NOMO-1 (cell line): ENCODE measurements around the gene WAPL.
"Not testable (repeated sequence)": the region's sequence is repeated elsewhere in the genome, so short reads cannot be mapped to it uniquely, and the experiment has no call there.

Experiments used
- DNase-seq, 2 experiments: peaks; one replicate each; lab custom pipeline; 2025; ENCODE audit not compliant: unreplicated experiment in 2 of 2; lab: John Stamatoyannopoulos, UW

The WAPL gene, protein sequence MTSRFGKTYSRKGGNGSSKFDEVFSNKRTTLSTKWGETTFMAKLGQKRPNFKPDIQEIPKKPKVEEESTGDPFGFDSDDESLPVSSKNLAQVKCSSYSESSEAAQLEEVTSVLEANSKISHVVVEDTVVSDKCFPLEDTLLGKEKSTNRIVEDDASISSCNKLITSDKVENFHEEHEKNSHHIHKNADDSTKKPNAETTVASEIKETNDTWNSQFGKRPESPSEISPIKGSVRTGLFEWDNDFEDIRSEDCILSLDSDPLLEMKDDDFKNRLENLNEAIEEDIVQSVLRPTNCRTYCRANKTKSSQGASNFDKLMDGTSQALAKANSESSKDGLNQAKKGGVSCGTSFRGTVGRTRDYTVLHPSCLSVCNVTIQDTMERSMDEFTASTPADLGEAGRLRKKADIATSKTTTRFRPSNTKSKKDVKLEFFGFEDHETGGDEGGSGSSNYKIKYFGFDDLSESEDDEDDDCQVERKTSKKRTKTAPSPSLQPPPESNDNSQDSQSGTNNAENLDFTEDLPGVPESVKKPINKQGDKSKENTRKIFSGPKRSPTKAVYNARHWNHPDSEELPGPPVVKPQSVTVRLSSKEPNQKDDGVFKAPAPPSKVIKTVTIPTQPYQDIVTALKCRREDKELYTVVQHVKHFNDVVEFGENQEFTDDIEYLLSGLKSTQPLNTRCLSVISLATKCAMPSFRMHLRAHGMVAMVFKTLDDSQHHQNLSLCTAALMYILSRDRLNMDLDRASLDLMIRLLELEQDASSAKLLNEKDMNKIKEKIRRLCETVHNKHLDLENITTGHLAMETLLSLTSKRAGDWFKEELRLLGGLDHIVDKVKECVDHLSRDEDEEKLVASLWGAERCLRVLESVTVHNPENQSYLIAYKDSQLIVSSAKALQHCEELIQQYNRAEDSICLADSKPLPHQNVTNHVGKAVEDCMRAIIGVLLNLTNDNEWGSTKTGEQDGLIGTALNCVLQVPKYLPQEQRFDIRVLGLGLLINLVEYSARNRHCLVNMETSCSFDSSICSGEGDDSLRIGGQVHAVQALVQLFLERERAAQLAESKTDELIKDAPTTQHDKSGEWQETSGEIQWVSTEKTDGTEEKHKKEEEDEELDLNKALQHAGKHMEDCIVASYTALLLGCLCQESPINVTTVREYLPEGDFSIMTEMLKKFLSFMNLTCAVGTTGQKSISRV (N-terminal part only)

DNA sequence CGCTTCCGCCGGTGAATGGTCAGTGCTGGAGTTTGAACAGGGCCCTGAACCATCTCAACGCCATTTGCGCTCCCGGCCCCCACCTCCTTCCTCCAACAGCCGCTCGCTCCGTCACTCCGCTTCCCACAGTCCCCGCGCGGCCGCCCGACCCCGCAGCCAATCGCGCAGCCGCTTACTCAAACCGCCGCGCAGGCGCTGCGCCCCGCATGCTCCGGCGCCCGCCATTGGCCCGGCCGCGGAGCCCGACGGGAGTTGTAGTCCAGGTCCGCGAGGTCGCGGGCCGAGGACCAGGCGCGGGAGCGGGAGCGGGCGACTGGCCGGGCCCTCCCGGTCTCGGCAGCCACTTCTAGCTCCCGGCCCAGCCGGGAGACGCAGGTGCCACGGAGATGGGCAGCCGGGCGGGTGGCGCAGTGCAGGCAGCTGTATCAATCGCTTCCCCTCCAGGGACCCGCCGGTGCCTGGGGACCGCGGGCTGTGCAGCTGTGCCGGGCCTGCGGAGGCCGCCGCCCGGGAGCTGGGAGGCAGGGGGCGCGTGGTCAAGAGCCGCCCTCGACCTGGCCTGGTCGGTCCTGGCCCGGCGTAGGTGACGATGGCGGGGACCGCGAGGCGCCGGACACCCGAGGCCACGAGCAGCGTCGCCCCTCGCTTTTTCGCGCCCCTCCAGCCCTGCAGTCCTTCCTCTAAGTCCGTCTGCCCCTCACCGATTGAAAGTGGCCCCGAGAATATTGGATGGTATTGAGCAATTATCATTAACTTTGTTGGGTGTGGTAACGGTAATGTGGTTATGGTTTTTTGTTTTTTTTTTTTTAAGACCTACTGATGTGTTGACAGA lies at the start of gene WAPL:
TSS of gene WAPL (minus strand) at position 115 of the 832 bp plus-strand sequence. CDS start 3,723 bp downstream, outside the sequence.
- DNase-seq: peak; percentile 94 to 96

DNA sequence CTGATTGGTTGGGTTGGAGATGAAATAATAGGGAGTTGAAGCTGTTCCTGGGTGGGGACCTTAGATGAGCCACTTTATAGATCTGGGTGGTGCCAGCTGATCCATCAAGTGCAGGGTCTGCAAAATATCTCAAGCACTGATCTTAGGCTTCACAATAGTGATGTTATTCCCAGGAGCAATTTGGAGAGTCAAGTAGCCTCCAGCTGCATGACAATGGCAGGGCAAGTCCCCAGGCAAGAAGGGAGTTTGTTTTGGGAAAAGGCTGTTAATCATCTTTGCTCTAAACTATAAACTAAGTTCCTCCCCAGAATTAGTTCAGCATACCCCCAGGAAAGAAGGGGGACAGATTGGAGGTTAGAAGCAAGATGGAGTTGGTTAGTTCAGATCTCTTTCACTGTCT lies 47.7 kb upstream of the WAPL start:
- DNase-seq: no peak

DNA sequence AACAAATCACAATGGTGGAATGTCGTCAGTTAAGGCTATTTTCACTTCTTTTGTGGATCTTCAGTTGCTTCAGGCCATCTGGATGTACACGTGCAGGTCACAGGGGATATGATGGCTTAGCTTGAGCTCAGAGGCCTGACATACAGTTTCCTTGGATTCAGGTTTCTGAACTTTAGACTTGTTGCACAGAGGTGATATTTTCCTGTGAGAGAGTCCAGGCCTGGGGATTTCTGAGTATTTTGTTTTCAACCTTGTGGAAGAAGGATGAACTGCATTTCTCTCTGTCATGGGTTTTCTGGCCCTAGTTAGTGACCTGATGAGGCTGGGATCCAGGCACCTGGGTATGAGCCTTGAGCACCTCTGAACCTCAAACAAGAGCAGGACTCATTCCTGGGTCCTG lies 44.9 kb upstream of the WAPL start:
- not testable (repeated sequence) for DNase-seq

DNA sequence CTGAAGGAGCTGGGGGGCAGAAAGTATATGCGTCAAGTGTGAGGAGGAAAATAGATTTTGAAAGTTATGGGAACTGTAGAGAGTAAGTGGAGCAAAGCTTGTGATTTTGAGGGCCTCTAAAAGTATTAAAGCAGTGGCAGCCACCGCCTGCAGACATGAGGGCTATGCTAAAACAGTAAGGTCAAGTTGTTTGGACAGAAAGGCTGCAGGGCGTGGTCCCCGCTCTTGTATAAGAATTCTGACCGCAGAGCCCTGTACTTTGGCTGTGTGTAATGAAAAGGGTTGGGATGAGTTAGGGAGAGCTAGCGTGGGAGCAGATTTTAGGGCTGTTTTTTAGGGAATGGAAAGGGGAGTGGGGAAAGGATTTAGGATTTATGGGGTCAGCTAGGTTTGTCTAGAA lies 41.7 kb upstream of the WAPL start:
- DNase-seq: not testable (repeated sequence)

DNA sequence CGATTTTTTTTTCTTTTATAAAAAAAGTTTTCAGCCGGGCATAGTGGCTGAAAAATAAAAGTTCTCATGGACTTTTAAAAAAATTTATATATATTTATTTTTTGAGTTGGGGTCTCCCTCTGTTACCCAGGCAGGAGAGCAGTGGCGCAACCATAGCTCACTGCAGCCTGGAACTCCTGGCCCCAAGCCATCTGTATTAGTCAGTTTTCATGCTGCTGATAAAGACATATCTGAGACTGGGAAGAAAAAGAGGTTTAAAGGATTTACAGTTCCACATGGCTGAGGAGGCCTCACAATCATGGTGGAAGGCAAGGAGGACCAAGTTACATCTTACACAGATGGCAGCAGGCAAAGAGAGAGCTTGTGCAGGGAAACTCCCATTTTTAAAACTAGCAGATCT lies 37.1 kb upstream of the WAPL start:
- not testable (repeated sequence) for DNase-seq

DNA sequence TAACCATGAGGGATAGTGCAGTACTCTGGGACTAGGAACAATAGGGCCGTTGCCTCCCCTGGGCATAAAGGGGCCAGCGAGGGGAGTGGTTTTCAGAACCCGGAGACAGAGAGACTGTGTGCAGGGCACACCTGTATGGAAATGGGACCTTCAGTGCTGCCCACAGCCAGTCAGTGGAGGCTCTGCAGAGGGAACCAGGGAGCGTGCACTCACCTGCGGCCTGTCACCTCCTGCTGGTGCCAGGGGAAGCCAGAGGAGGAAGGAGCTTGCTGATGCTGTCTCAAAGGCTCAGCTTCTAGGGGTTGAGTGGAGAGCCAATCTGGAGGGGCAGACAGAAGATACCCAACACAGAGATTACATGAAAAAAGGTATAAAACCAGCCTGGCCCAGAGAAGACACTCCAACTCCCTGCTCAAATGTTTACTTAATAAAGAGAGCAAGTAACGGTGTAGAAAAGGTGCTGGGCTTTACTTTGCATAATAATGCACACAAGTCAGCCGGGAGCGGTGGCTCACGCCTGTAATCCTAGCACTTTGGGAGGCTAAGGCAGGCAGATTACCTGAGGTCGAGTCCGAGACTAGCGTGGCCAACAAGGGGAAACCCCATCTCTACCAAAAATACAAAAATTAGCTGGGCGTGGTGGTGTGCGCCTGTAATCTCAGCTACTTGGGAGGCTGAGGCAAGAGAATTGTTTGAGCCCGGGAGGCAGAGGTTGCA lies 35.5 kb upstream of the WAPL start:
- no peak for DNase-seq

DNA sequence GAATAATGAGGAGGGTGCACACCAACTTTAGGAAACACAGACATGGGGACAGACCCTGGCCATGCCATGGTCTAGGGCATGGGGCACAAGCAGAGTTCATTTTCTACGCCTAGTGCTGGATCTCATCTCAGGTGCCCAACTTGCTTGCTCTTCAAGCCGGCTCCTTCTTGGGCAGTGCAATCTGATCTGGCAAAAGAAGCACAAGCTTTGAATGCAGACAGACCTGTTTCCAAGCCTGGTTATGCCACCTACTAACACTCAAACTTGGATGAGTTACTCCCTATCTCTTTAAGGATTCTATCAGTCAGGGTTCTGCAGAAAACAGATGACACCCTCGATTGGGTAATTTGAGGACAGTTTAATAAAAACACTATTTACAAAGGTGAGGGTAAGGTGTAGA lies 34.9 kb upstream of the WAPL start:
- DNase-seq: no peak

DNA sequence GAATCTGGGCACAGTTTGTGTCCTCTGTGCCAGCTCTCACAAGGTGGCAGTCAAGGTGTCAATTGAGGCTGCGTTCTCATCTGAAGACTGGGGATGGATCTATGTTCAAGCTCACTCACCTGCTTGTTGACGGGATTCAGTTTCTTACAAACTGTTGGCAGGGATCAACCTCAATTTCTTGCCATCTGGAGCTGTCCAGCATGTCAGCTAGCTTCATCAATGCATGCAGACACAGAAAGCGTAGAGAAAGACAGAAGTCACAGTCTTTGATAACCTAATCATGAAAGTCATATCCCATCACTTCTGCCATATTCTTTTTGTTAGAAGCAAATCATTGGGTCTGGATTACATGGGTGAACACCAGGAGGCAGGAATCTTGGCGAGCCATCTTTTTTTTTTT lies 32.0 kb upstream of the WAPL start:
- DNase-seq: no peak

DNA sequence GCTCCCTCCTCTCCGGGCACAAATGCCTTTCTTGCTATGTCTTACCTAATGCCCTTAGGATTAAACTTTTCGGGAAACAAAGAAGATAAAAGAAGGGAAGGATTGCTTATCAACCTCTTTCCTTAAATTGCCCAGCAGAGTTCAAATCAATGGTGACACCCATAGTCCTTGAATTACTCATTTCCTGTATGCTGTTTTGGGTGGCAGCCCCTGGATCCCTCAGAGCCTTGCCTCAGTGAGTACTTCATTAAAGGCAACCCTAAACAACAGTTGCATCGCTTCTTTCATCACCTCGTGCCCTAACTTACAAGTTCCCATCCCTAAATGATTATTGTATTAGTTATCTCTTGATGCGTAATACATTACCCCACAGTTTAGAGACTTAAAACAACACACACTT lies 31.6 kb upstream of the WAPL start:
- DNase-seq: no peak

DNA sequence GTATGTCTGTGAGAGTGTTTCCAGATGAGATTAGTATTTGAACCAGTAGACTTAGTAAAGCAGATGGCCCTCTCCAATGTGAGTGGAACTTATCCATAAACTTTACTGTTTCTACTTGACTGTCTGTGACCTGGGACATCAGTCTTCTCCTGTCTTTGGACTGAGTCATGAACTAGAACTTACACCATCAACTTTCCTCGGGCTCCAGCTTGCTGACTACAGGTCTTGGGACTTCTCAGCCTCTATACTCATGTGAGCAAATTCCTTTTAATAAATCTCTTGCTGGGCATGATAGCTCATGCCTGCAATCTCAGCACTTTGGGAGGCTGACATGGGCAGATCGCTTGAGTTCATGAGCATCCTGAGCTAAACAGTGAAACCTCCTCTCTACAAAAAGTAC lies 25.7 kb upstream of the WAPL start:
- DNase-seq: no peak

DNA sequence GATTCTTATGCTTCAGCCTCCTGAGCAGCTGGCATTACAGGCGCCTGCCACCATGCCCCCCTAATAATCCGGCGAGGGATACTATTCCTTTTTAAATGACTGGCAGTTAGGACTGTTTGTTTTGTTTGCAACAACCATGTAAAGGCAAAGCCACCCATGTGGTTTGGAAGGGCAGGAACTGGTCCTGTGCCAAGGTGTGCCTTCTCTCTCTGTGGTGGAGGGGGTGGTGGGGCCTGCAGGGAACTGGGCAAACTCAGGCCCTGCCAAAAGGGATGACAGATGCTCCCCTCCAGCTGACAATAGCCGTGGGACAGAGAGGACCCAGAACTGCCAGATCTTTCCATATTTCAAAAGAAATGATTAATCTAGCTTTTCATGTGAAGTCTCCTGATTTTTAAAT lies 23.5 kb upstream of the WAPL start:
- DNase-seq: no peak

DNA sequence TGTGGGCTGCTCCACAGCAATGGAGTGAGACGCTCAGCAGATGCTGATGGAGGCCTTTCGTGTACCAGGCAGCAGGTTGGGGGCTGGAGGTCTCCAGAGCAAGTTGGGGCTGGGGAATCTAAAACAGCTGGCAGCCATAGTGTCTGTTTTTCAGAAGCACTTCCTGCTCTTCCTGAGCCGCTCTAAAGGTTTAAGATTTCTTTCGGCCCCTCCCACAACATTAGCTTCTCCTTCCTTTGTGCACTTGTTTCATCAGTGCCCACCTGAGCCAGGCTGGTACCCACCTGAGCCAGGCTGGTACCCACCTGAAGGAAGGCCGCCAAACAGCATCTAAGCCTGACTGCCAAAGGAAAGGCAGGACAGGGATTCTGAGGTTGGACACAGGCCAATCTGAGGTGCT lies 18.4 kb upstream of the WAPL start:
- no peak for DNase-seq

DNA sequence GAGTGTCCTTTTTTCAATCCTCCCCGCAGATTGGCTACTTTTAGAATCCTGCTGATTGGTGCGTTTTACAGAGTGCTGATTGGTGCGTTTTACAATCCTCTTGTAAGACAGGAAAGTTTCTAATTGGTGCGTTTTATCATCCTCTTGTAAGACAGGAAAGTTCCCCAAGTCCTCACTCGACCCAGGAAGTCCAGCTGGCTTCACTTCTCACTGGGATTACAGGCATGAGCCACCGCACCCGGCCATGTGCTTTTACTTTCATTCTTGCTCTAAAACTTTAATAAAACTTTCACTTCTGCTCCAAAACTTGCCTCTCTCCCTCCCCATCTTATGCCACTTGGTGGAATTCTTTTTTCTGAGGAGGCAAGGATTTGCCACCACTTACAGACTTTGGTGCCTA lies 17.0 kb upstream of the WAPL start:
- DNase-seq: peak in 1 of 2 experiments; percentile 38

DNA sequence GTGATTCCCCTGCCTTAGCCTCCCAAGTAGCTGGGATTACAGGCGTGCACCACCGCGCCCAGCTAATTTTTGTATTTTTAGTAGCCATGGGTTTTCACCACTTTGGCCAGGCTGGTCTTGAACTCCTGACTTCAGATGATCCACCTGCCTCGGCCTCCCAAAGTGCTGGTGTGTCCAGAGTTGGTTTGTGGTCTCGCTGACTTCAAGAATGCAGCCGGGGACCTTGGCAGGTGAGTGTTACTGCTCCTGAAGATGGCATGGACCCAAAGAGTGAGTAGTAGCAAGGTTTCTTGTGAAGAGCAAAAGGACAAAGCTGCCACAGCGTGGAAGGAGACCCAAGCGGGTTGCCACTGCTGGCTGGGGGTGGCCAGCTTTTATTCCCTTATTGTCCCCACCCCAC lies 16.4 kb upstream of the WAPL start:
- not testable (repeated sequence) for DNase-seq

DNA sequence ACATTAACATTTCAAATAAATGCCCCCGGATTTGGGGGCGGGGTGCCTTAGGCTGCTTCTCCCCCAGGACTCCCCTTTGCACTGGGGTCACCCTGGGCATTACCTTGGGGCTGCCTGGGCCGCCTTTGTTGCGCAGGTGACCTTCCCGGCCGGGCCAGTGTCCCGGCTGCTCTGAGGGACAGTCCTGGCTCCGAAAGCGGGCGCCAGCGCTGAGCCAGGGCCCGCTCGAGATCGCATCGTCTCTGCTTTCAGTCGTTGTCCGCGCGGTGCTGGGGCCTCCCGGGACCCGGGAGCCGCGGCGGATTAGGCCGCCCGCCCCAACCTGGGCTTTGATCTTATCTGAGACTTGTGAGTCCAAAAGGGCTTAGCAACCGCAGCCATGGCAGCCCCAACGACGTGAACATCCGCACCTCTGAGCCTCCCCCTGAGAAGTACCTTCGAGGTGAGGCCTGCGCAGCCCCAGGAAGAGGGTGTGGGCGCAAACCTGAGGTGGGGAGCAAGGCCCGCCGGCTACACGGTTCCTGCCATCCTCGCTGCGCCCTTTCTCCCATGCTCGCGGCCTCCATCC lies 14.8 kb upstream of the WAPL start:
- DNase-seq: no peak

DNA sequence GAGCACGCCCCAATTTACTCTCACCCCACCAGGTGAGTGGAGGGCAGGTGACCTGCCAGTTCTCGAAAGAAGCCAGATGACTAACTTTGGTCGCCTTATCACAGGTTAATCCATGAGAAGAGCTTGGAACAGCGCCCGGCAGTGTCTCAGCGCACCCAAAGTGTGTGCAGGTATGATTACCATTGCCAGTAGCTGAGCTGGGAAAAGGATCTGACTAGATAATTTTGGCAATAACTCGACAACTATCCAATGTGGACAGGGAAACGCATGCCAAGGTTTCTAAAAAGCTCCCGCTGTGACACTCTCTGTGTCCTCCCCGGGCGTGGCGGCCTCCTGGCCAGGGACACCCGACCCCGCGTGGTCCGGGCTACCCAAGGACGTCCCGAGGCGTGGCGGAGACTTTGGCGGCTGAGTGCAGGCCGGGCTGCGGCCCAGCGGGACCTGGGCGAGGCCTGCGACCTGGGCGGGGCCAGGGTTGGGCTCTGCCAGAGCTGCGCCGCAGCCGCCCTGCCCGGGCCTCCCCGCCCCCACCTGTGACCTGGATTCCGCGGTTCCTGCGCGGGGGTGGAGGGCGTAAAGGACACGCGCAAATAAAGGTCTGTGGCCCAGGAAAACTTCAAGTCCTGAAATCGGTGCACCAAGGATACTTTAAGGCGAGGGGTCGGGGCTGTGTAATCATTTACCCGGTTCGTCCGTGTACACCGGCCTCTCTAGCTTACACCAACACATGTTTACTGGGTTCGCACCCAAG lies 13.7 kb upstream of the WAPL start:
- DNase-seq: no peak

DNA sequence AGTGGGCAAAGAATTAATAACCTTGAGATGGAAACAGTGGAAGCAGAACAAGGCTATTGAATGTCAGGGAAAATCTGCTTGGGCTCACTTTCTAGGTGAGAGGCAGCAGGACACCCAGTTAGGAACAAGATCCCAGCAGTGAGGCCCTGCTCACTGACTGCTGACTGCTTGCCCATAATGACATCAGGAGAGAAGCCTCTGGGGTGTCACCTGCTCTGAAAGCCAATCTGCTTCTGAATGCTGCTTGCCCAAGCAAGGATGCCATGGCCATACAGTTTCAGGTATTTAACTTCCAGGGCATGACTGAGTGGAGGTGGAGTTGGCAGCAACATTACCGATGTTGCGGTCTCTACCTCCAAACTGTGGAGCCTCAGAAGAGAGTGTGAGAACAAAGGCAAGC lies 11.7 kb upstream of the WAPL start:
- no peak for DNase-seq

DNA sequence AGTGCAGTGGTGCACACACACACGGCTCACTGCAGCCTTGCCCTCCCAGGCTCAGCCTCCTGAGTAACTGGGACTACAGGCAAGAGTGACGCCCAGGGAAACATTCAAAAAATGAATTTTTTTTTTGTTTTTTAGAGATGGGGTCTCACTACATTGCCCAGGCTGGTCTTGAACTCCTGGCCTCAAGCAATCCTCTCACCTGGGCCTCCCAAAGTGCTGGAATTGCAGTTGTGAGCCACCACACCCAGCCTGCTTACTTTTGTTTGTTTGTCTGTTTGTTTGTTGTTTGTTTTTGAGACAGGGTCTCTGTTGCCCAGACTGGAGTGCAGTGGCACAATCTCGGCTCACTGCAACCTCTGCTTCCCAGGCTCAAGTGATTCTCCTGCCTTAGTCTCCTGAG lies 7.1 kb upstream of the WAPL start:
- DNase-seq: not testable (repeated sequence)

DNA sequence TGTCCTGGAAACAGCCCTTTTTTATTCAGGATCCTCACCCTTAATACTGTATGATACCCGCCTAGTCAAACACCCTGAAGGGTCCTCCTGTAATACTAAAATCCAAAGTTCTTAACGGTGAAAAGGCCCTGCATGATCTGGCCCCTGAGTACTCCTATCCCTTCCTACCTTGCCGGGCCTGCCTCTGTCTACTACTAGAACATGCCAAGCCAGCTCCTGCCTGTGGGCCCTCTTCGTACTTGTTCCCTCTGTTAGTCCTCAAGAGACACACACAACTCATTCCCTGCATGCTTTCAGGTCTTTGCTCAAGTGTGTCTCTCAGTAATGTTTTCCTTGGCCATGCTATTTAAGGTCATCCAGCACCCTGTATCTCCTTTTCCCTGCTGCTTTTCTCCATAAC lies 5.0 kb upstream of the WAPL start:
- no peak for DNase-seq
